CD4-positive, alpha-beta T cell treated with Interleukin-4 for 1 hour (primary cell): ENCODE measurements around the gene RECK.
"Not testable (repeated sequence)": the region's sequence is repeated elsewhere in the genome, so short reads cannot be mapped to it uniquely, and the experiment has no call there.

Source experiments
- DNase-seq, 2 donors: peaks; one replicate each; pipeline ENCODE4 v3.0.0-alpha.2; 2020 to 2022

Gene RECK

DNA sequence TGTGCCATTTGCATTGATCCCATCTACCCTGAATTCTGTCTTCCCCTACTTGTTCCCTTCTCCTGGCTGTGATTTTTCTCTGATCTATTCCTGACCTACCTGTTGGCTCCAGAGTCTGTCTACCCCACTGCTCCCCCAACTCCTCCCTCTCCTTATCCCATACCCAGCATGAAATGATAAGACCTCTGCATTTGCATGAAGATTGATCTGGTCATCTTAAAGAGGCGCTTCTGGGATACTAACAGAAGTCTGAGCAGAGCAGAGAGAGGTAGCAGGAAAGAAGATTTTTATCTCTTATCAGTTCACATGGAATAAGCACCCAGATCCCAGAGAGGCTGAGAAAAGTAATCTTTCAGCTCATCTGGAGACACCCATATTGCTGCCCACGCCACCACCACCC lies 81.5 kb downstream of the RECK start:
- DNase-seq = no peak

DNA sequence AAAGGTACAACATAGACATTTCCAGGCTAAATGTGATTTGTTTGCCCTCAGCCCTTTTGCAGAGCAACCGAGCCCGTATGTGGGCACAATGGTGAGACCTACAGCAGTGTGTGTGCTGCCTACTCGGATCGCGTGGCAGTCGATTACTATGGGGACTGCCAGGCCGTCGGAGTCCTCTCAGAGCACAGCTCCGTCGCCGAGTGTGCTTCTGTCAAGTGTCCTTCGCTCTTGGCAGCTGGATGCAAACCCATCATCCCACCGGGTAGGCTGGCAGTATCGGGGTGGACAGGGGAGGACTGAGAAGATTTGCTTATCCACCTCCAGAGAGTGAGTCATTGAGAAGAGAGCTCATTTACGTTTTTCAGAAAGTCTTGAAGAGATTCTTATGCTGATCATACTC lies 82.0 kb downstream of the RECK start:
- no peak for DNase-seq

DNA sequence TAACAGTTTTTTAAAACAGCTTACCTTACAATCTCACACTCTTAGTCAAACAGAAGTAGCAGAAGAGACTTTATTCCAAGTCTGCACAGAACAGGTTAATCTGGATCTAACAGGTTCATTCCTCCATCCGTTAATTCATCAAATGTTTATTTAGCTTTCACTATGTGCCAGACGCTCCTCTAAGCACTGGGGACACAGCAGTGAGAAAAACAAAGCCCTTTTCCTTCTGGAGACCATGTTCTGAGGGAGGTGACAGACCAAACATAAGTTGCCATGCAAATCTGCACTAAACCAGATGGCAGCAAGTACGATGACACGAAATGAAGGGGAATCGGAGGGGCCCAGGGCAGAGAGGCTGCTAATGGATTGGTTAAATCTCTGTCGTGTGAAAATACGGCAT lies 82.8 kb downstream of the RECK start:
- DNase-seq = no peak

DNA sequence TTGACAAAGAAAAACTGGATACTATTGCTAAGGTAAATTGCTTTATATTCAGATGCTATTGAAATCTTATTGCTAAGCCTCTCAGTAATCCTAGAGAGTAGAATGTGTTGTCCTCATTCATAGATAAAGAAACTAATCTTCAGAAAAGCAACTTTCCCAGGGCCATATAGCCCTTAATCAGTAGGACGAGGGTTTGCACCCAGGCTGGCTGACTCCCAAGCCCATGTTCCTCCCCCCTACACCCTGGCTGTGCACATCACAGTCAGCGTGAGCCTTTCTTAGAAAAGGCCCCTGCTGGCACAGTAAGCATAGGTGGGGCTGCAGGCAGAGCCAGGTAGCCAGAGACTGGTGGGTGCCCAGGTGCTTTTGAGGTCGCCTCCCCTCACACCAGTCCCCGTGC lies 84.0 kb downstream of the RECK start:
- DNase-seq = no peak

DNA sequence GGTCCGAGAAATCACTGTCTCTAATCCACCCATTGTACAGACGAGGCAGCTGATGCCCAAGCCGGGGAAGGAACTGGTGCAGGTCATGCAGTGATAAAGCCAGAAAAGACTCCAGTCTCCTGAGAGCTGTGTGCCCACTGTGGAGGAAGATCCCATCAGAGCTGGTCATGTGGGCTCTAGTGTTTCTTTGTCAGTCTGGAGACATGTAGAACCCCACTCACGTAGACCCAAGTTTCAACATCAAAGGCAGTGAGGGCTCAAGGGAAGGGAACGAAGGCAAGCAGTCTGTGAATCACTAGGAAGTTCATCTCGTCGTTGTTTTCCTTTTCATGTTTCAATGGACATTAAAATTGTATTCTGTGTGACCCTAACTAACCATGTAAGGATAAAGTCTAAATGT lies 85.3 kb downstream of the RECK start:
- no peak for DNase-seq

DNA sequence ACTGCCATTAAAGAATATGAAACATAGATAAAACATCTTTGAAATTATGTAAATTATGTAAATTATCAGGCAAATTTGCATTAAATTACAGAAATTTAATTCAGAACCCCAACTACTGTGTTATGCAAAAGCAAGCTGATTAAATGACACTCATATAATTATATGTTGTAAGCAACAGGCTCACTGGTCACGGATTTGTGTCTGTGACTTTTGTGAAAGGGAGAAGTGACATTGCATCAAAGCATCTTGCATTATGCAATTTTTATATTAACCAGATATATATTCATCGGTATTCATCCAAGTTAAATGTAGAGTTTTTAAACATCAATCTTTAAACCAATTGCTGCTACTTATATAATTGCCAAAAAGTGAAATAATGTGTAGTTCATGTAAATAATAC lies 86.8 kb downstream of the RECK start:
- no peak for DNase-seq

DNA sequence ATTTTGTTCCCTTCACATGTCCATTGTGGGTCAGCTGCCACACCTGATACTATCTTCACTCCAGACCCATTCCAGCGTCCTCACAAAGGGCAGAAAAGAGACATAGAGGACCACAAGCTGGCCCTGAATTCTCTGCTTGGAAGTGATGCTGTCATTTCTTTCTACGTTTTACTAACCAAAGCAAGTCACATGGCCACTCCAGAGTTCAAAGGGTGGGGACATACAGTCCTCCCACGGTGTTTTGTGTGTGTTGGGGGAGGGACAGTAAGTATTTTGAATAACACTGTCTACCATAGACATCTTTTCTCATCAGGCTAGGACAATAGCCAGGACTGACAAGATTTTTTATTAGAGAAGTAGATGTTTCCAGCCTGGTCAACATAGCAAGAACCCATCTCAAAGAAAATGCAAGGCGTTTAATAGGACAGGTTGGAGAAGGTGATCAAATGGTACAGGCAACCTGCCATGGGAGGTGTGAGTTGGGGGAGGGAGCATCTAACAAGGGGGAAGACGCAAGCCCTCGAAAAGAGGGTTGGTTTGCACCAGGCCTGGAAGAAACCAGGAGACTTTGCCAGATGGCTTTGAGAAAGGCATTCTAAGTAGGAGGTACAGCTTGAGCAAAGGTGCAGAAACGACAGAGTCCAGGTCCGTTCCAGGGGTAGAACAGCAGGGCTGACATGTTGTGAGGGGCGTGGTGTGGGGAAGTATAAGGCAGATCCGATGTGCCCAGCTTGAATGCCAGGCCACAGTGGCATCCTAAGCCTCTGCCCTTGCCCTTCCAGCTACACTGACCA lies 88.5 kb downstream of the RECK start:
- no peak for DNase-seq

DNA sequence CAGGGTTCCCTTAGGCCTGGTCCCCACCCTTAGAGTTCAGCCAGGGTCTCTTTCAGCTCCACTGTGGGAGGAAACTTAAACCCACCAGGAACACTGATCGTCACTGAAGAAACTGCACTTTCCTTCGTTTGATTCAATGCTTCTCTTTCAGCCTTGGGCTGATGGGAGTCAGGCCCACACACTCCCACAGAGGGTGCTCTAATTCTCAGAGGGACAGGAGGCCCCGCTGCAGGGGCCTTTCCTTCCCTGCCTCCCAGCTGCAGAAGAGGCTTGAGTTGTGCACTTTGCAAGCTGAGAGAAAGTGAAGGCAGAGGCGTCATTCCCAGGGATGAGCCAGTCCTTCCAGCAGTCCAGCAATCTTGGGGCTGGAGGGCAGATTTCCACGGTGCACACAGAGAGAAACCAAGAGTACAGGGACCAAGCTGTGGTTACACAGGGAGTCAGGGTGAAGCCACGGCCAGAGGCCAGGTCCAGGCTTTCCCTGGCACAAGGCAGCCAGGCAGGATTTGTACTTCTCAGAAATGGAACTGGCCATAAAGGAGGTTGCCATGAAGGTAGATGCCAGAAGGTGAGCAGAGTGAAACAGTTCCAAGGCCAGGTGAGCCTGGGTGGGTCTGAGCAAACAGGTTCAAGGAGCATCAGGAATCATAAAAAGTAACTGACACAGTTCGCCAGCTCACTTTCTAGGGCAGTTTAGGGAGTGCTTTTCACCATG lies 89.5 kb downstream of the RECK start:
- DNase-seq = no peak

DNA sequence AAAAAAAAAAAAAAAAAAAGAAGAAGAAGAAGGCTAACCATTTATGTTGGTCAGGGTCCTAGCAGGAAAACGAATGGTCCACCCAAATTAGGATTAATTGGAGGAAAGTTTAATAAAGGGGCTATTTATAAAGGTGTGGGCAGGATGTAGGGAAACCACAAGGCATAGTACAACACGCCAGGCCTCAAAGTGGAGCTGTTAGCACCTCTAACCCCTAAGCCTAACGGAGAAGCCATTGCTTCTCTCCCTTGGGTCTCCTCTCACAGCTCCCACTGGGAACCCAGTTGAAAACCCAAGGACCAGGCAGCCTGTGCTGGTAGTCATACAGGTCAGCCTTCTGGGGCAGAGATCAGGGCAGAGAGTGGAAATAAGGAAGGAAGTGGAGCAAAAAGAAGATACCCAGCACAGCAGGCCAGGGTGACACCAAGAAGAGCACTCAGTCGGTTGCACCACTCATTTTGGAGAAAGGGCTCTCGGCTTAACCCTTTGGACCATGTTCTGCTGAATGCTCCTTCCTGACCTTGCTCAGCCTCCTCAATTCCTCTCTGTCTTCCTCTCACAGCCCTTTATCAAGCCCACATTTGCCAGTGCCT lies 91.0 kb downstream of the RECK start:
- DNase-seq = peak in 1 of 2 donors; percentile 57

DNA sequence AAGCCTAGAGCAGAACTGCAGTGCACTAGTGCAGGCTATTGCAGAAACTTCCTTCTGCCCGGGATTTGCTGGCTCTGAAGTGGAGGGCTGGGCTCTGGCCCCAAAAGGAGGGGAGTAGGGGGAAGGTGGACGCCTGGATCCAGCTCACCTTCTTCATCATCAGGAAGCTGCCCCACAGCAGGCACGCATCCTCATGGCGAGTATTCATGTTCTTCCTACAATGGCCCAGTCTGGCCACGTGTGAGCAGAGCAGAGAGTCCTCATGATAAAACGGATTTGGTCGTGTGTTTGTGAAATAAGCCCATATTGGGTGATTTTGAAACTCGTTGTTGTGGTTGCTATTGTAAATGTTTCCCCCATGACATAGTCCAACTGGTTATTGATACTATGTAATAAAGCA lies 91.6 kb downstream of the RECK start:
- DNase-seq = no peak

DNA sequence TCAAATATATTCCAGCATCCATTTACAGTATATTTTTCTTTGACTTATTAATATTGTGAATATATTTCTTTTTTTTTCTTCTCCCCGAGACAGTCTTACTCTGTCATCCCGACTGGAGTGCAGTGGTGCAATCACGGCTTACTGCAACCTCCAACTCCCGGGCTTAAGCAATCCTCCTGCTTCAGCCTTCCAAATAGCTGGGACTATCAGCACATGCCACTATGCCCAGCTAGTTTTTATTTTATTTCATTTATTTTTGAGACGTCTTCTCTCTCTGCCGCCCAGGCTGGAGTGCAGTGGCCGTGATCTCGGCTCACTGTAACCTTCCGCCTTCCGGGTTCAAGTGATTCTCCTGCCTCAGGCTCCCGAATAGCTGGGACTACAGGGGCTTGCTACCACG lies 92.4 kb downstream of the RECK start:
- no peak for DNase-seq

DNA sequence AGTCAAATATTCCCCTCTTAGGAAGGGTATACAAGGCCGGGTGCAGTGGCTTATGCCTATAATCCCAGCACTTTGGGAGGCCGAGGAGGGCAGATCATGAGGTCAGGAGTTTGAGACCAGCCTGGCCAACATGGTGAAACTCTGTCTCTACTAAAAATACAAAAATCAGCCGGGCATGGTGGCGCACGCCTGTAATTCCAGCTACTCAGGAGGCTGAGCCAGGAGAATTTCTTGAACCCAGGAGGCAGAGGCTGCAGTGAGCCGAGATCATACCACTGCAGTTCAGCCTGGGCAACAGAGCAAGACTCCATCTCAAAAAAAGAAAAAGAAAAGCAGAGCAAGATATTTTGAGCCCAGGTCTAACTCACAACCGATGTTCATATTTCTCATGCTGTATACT lies 95.0 kb downstream of the RECK start:
- not testable (repeated sequence) for DNase-seq

DNA sequence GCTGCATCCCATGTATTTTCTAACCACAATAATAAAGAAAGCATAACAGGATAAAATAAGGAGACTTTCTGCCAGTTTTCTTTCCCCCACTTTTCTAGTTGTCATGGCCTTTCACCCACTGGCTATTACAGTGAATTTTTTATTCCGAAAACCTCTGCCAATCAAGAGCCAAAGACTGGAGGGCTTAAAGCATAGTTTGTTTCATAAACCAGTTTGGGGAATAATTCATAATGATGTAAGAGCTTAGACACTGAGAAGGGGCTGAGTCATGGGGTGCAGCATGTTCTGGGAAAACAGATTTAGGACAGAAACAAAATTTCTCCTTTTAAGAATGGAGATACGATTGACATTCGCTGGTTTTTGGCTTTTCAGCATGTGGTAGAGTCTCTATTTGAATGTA lies 95.4 kb downstream of the RECK start:
- DNase-seq = no peak

DNA sequence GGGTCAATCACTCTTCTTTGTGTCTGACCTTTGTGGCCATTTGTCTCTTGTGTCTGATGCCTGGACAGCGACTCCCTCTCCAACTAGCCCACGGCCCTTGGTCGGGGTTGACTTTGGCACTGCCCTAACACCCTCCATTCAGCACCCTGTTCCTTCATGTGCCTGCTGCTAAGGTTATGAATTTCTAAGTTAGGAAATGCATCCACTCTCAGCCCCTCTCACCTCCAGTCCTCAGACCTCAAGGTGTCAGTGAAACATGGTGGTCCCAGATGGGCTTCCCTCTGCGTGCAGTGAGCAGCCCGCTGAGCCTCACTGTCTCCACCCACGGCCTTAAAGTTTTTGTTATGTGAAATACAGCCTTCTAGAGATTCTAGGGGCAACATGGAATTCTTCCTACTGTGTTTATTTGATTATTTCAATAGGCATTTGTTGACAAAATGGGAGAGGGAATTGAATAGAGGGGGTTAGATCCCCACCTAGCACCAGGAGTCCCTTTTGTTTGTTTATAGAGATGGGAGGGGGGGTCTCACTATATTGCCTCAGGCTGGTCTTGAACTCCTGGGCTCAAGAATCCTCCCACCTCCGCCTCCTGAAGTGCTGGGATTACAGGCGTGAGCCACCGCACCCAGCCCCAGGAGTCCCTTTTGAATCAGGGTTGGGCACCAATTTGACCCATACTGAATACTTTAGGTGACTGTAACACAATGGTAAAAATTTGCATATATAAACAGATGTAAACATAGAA lies 98.2 kb downstream of the RECK start:
- DNase-seq = no peak

DNA sequence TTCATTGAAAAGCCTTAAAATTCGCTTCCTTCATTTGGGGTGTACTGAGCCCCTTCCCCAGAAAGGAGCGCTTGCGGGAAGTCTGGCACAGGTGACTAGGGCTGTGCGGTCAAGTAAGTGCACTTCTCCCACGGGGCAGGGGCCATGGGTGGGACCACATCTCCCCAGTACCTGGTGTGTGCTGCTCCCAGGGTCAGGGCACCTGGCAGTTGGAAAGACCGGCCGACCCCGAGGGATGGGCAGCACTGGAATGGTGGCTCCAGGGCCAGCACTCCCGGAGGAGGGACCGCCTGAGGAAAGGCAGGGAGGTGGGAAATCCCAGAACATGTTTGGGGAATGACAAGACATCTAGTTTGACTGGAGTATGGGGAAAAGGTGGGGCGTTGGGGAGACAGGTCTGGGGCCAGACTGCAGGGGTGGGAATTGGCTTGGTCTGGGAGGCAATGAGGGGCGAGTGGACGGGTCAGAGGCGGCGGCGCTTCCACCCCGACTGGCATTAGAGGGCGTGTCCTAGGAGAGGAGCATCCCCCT lies 99.1 kb downstream of the RECK start:
- DNase-seq = no peak

DNA sequence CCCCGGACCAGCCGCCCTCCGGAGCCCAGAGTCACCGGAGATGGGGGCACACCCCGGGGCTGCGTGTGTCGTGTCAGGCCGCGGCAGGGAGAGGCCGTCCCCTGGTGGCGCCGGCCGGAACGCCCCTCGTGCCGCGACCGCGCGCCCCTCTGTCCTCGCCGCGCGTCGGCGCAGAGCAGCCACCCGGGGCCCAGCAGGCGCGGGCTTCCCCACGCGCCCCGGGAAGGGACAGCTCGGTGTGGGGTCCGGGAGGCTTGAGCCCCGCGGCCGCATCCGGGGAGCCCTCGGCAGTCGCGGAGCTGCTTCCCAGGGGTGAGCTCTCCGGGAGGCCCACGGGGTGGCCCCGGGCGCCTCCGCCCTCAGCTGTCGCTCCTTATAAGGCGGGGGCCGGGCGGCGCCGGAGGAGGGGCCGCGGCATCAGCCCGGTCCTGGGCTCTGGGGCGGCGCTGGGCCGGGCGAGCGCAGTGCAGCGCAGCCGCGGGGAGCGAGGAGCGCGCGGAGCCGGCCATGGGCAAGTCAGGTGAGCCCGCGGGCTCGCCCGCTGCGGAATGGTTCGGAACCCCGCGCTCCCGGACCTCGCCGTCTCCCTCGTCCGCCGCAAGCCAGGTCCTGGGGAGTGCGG lies 99.7 kb downstream of the RECK start, which contains the start of gene GLIPR2:
Gene GLIPR2 (plus strand): TSS at position 462 of the 622 bp plus-strand sequence. CDS start 46 bp downstream, at position 508.
- DNase-seq = peak; percentile 77

DNA sequence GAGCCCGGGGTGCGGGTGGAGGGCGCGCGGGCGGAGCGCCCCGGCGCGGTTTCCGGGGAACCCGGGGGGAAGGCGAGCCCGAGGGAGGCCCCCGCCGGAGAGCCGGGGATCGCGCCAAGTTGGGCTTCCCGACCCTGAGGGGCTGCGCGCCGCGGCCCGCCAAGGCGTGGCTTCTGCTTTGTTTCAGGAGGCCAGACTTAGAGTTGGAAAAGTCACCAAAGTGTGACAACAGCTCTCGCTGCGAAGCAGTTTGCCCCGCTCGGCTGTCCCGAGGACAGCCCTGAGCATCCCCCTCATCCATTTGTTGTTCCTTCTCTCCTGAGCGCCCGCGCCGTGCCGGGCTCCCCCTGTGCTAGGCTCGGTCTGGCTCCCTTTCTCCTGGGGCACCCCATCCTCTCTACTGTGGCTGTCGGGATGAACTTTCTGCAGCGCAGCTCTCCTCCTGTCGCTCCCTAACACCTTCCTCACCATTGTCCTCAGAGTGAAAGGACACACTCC lies 100.2 kb downstream of the RECK start:
- DNase-seq = no peak

DNA sequence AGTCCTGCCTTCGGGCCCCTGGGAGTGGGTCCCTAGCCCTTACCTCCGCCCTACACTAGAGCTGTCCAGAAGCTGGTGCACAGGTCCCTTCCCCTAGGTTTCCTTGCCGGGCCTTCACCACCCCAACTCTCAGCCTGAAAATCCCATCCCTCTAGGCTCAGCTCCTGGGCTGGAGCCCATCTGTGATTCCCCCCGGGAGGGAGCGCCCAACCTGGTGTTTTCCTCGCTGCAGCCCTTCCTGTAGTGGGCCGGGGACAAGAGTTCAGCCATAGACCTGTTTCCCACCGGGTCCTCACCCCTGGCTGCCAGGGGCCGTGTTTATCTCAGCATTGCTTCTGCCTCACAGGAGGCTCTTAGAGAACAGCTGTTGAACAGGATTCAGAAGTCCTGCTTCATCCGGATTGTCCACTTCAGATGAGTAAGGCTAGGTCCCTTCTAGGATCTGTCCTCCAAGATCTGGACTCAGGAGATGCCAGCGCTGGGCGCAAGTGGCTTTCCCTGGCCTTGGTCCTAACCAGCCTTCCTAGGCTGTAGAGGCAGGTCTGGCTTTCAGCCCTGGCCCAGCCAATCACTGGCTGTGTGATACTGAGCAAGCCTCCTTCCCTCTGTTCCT lies 100.8 kb downstream of the RECK start:
- DNase-seq = no peak

DNA sequence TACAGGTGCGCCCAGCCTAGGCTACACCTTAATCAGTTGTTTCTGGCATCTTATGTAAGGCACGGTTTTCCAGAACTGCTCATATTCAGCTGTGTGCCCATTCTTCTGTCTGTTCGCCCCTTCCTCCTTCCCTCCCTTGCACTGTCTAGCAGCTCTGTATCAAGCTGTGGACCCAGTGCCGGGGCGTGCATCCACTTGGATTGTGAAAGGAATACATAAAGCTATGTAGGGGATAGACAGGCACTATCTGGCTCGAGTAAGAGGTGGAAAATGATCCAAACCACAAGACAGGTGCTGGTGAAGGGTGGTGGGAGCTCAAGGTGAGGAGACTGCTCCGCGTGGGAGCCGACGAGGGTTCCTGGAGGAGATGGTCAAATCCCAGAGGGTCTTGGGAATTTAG lies 101.8 kb downstream of the RECK start:
- DNase-seq = no peak

DNA sequence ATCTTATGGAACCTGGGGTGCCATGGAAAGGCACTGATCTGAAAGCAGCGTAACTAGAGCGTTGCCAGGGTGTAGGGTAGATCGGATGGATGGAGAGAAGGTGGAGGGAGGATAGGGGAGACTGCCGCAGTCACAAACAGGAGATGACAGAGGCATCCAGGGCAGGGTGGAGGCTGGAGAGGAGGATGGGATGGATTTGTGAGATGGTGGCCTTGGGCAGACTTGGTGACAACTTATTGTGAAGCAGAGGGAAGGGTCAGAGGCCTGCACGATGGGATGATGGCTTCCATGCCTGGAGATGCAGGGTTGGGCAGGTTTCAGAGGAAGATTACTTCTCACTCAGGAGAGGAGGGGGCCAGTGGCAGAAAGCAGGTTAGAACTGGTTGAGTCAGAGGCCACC lies 102.2 kb downstream of the RECK start:
- DNase-seq = no peak

DNA sequence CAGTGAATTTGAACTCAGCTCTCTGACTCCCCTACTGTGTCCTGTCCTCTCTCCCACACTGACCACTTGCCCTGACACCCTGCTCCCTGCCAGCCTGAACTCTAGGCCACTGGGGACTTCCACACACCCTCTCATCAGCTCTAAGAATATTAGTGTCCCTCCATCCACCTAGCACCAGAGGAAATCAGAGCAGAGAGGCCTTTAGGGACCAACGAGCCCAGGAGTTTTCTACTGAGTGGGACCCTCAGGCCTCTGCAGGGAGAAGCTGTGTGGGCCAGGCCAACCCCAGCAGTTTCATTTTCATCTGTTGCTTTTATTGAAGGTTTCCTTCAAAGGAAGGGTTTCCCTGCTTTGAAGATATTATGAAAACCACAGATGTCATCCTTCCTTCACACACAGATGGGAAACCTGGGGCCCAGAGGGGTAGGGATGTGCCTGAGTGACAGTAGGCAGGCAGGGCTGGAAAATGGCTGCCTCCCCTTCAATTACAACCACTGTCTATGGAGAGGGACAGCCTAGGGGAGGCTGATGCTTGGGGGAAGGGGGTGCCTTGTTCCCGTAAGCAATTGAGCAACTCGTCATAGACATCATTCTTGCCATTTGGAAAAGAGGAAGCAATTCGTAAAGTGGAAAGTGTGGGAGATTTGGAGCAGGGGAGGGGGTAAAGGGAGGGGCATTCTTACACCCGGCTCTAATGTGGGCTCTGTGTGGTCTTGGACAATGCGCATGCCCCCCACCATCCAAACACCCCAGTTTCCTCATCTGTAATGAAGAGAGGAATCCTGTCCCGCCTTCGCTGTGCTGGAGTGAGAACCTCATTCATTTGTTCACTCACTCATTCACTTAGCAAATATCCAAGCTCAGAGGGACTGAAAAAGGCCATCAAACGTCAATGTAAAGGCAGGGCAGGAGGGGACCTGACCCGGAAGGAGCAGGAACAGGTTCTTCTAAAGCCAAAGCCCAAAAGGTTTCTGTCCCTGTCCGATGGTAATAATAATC lies 103.7 kb downstream of the RECK start:
- peak; percentile 49 to 50 for DNase-seq
